Endometrial microvascular endothelial cells (primary cell): ENCODE measurements around the gene SERGEF. TPM values are rescaled to one million over a fixed set of nuclear protein-coding genes. Genes with fewer than 3 reads are reported as not detected.

Source experiments
- in situ Hi-C: cut with HindIII; loops from 2 replicates; pipeline ENCODE4 v1.10.0; 2017; ENCODE audit warnings: low sequenced_read_pairs, low pct_unique_long_range_greater_than_20kb; ENCODE audit errors: inconsistent ontology term
- total RNA-seq: library from RNA; depleted of rRNA; stranded (reverse); fragments of >200 nt; gene quantifications from one replicate; pipeline ENCODE4 v1.2.3, GENCODE V29; 2015; ENCODE audit errors: inconsistent ontology term

The SERGEF gene
- total RNA-seq, 1 donor from 2014 or later, result 18.5 TPM

GRCh38 chr11:17968206-17968605, 44.6 kb downstream of the SERGEF start:
- in situ Hi-C loops, result no loop called here

GRCh38 chr11:17967661-17968060, 45.2 kb downstream of the SERGEF start:
- in situ Hi-C loops, result no loop called here

- in situ Hi-C loops, result no loop called here
These were observed 52.8 kb downstream of the SERGEF start for GRCh38 chr11:17960091-17960490.

- in situ Hi-C loops, result no loop called here
These were observed 54.4 kb downstream of the SERGEF start for GRCh38 chr11:17958446-17958845.

- in situ Hi-C loops, result no loop called here
These were observed 58.2 kb downstream of the SERGEF start for GRCh38 chr11:17954395-17955252.

GRCh38 chr11:17952487-17952886, 60.4 kb downstream of the SERGEF start:
- in situ Hi-C loops, result no loop called here

- in situ Hi-C loops, result no loop called here
These were observed 61.0 kb downstream of the SERGEF start for GRCh38 chr11:17951685-17952388.

- in situ Hi-C loops, result no loop called here
These were observed 62.2 kb downstream of the SERGEF start for GRCh38 chr11:17950644-17951043.

- in situ Hi-C loops, result no loop called here
These were observed 64.6 kb downstream of the SERGEF start for GRCh38 chr11:17948296-17948695.

- in situ Hi-C loops, result no loop called here
These were observed 73.3 kb downstream of the SERGEF start for GRCh38 chr11:17939542-17939941.

GRCh38 chr11:17936790-17937189, 76.1 kb downstream of the SERGEF start:
- in situ Hi-C loops, result no loop called here

GRCh38 chr11:17934194-17934593, 78.7 kb downstream of the SERGEF start:
- in situ Hi-C loops, result no loop called here

- in situ Hi-C loops, result no loop called here
These were observed 79.1 kb downstream of the SERGEF start for GRCh38 chr11:17933708-17934107.

- in situ Hi-C loops, result no loop called here
These were observed 80.4 kb downstream of the SERGEF start for GRCh38 chr11:17932472-17932871.

- in situ Hi-C loops, result no loop called here
These were observed 81.3 kb downstream of the SERGEF start for GRCh38 chr11:17931595-17931994.

GRCh38 chr11:17930544-17931125, 82.2 kb downstream of the SERGEF start:
- in situ Hi-C loops, result no loop called here

- in situ Hi-C loops, result no loop called here
These were observed 83.7 kb downstream of the SERGEF start for GRCh38 chr11:17929171-17929570.

- in situ Hi-C loops, result no loop called here
These were observed 85.0 kb downstream of the SERGEF start for GRCh38 chr11:17927681-17928343.

- in situ Hi-C loops, result no loop called here
These were observed 85.8 kb downstream of the SERGEF start for GRCh38 chr11:17927041-17927440.
